Measurements from ENCODE around the gene FOXK1. TPM values are rescaled to one million over a fixed set of nuclear protein-coding genes. Genes with fewer than 3 reads are reported as not detected.

The FOXK1 gene
- total and polyA plus RNA-seq, 2 experiments from 2014 or later: 2.3 to 12.7 TPM

- no peak overlapping the region for H3K4me3 Mint-ChIP-seq
Observed at GRCh38 chr7:4742852-4743251, 60.8 kb downstream of the FOXK1 start.

GRCh38 chr7:4744391-4745264, 62.5 kb downstream of the FOXK1 start:
- Histone ChIP-seq H3K36me3 (ENCODE audit: insufficient read depth) (no peaks in the 10 kb centered on the region), H3K27me3 (ENCODE audit: insufficient read depth) (peaks cover 34% of the 10 kb centered on the region), H3K79me2 (replicated peaks; ENCODE audit: insufficient read depth) (0 out of 2 replicates have a peak, but pooled peaks cover 10% of the 10 kb centered on the region), H3K4me1 (ENCODE audit: insufficient read depth) (peaks cover 15% of the 10 kb centered on the region), H3K27ac (ENCODE audit: low read depth) (peak overlapping the region; percentile 4; the same call in 1 of the 2 replicates), H3K9me2 (ENCODE audit: insufficient read depth) (no peaks in the 10 kb centered on the region), H3K4me3 (peak overlapping the region; percentile 46), H2AFZ (no peak overlapping the region), H4K20me1 (replicated peaks; ENCODE audit: insufficient read depth) (peaks cover 23% of the 10 kb centered on the region), H3F3A (replicated peaks; ENCODE audit: low read depth) (peaks cover 6% of the 10 kb centered on the region; the same call in 1 of the 2 replicates), H3K4me2 (peak overlapping the region; percentile 80)
- Mint-ChIP-seq H3K36me3 (ENCODE audit: low read depth) (peaks cover 31% of the 10 kb centered on the region), H3K9me3 (no peaks in the 10 kb centered on the region), H3K4me3 (peak overlapping the region; percentile 67), H3K27ac (peak overlapping the region; percentile 65), H3K27me3 (ENCODE audit: insufficient read depth, low read depth, poor library complexity) (peaks cover 39% of the 10 kb centered on the region), H3K4me1 (peaks cover 26% of the 10 kb centered on the region)
- DNase-seq (ENCODE audit: low spot score) (peak; percentile 96), ATAC-seq (peak; percentile 93)
- 0 out of 2 replicates have a peak, but pooled peaks have one; percentile 29 for TF ChIP-seq ETS1 (IDR thresholded peaks at IDR 0.05)
- TF ChIP-seq CREB1 (CRISPR knock-in tag; IDR thresholded peaks at IDR 0.05; ENCODE audit: low read depth): no peak

More at GRCh38 chr7:4742852-4743251, 60.8 kb downstream of the FOXK1 start:
- Mint-ChIP-seq H3K36me3 (ENCODE audit: low read depth) (peaks cover 27% of the 10 kb centered on the region), H3K4me1 (peaks cover 33% of the 10 kb centered on the region), H3K27ac (no peak overlapping the region), H3K27me3 (ENCODE audit: insufficient read depth, low read depth, poor library complexity) (peaks cover 42% of the 10 kb centered on the region), H3K9me3 (no peaks in the 10 kb centered on the region)
- Histone ChIP-seq H3K79me2 (replicated peaks; ENCODE audit: insufficient read depth) (peaks cover 5% of the 10 kb centered on the region; the same call in 1 of the 2 replicates), H3K4me3 (no peak overlapping the region), H3K27ac (ENCODE audit: low read depth) (no peak overlapping the region), H3K4me1 (ENCODE audit: insufficient read depth) (peaks cover 26% of the 10 kb centered on the region), H3K9me2 (ENCODE audit: insufficient read depth) (no peaks in the 10 kb centered on the region), H3F3A (replicated peaks; ENCODE audit: low read depth) (peaks cover 6% of the 10 kb centered on the region; the same call in 1 of the 2 replicates), H3K36me3 (ENCODE audit: insufficient read depth) (no peaks in the 10 kb centered on the region), H2AFZ (no peak overlapping the region), H3K27me3 (ENCODE audit: insufficient read depth) (peaks cover 34% of the 10 kb centered on the region), H4K20me1 (replicated peaks; ENCODE audit: insufficient read depth) (peaks cover 23% of the 10 kb centered on the region), H3K4me2 (no peak overlapping the region)
- TF ChIP-seq STAT1 (IDR thresholded peaks at IDR 0.05; ENCODE audit: unreplicated experiment): no peak
- TF ChIP-seq JUNB (IDR thresholded peaks at IDR 0.05; ENCODE audit: unreplicated experiment): no peak
- no peak for TF ChIP-seq ZNF114 (CRISPR knock-in tag; IDR thresholded peaks at IDR 0.05)
- no peak for ATAC-seq
- DNase-seq (ENCODE audit: low spot score): no peak

GRCh38 chr7:4745265-4745919, 63.3 kb downstream of the FOXK1 start:
- H3K79me2 ChIP-seq (replicated peaks; ENCODE audit: insufficient read depth): 0 out of 2 replicates have a peak, but pooled peaks cover 10% of the 10 kb centered on the region
- DNase-seq (ENCODE audit: low spot score): no peak
- H3K27ac Mint-ChIP-seq: peak overlapping the region; percentile 80; the same call in 1 of the 2 replicates
- TF ChIP-seq EZH2 (IDR thresholded peaks at IDR 0.05; ENCODE audit: low read depth, unreplicated experiment): no peak
- no peak for TF ChIP-seq STAT1 (IDR thresholded peaks at IDR 0.05; ENCODE audit: unreplicated experiment)
- no peak for TF ChIP-seq CREB1 (CRISPR knock-in tag; IDR thresholded peaks at IDR 0.05; ENCODE audit: low read depth)
- TF ChIP-seq NANOG (IDR thresholded peaks at IDR 0.05; ENCODE audit: borderline replicate concordance): no peak
- no peak for TF ChIP-seq EZH2phosphoT487 (IDR thresholded peaks at IDR 0.05; ENCODE audit: unreplicated experiment)
- no peak for TF ChIP-seq ZNF114 (CRISPR knock-in tag; IDR thresholded peaks at IDR 0.05)

More at GRCh38 chr7:4745265-4745919, 63.3 kb downstream of the FOXK1 start:
- Mint-ChIP-seq H3K4me3 (peak overlapping the region; percentile 67), H3K4me1 (peaks cover 24% of the 10 kb centered on the region), H3K9me3 (no peaks in the 10 kb centered on the region), H3K27me3 (ENCODE audit: insufficient read depth, low read depth, poor library complexity) (peaks cover 39% of the 10 kb centered on the region), H3K36me3 (ENCODE audit: low read depth) (peaks cover 31% of the 10 kb centered on the region)
- no peak overlapping the region for H2AFZ ChIP-seq
- 0 out of 2 replicates have a peak overlapping the region, but pooled peaks have one; percentile 4 for H3K27ac ChIP-seq (ENCODE audit: low read depth)
- no peaks in the 10 kb centered on the region for H3K36me3 ChIP-seq (ENCODE audit: insufficient read depth)
- H3K4me1 ChIP-seq (ENCODE audit: insufficient read depth): peaks cover 15% of the 10 kb centered on the region
- peak overlapping the region; percentile 46 for H3K4me3 ChIP-seq
- H3K9me2 ChIP-seq (ENCODE audit: insufficient read depth): no peaks in the 10 kb centered on the region
- peaks cover 6% of the 10 kb centered on the region; the same call in 1 of the 2 replicates for H3F3A ChIP-seq (replicated peaks; ENCODE audit: low read depth)
- H3K27me3 ChIP-seq (ENCODE audit: insufficient read depth): peaks cover 34% of the 10 kb centered on the region
- no peak for ATAC-seq
- peak overlapping the region; percentile 80 for H3K4me2 ChIP-seq
- peaks cover 23% of the 10 kb centered on the region for H4K20me1 ChIP-seq (replicated peaks; ENCODE audit: insufficient read depth)
